ENCODE results near the gene LSM10.
A peak's percentile ranks its signal among the peaks of the same experiment; 100 is the strongest.

The LSM10 gene

GRCh38 chr1:36382231-36382630 is 15.5 kb downstream of the LSM10 start:
- DNase-seq: no peak

DNA sequence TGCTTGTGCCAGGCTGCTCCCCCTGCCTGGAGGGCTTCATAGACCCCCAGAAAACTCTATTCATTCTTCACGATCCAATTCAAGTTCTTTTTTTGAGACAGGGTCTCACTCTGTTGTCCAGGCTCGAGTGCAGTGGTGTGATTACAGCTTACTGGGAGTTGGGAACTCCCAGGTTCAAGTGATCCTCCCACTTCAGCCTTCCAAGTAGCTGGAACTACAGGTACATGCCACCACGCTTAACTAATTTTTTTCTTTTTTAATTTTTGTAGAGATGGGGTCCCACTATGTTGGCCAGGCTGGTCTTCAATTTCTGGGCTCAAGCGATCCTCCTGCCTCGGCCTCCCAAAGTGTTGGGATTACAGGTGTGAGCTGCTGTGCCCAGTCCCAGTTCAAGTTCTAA is 16.3 kb downstream of the LSM10 start:
- no peak for DNase-seq

DNA sequence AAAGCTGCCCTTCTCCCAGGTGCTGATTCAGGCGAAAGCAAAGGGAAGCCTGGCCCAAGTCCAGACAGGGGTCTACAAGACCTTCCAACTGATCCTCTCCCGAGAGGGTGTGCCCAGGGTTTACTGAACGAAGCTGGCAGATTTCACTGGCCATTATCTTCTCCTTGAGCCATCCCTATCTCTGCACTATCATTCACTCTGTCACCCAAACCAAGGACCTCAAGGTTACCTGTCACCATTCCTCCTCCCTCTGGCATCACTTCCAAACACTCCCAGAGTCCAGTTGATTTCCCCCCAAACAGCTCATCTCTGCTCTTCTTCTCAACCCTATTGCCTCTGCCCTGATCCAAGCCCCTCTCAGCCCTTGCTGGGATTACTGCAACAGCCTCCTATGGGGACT is 16.9 kb downstream of the LSM10 start:
- DNase-seq: no peak

DNA sequence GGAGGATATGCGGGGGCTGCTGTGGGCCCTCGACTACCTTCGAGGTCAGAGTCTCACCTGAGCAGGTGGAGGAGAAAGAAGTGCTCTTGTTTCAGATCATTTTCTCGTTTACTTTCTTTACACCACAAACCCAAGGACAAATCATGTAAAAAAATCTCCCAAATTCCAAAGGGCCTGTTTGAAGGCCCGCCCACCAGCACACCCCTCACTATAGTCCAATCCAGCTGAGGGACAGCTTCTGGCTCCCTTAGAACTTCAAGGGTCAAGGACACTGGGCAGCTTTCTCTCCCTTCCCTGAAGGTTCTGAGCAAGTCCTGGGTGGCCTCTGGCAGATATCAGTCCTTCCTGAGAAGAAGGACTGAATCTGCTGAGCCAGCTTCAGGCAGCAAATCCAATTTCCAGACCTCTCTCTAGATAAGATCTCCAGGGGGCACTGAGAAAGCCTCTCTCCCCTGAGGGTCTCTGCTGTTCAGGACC is 17.5 kb downstream of the LSM10 start:
- DNase-seq: no peak

DNA sequence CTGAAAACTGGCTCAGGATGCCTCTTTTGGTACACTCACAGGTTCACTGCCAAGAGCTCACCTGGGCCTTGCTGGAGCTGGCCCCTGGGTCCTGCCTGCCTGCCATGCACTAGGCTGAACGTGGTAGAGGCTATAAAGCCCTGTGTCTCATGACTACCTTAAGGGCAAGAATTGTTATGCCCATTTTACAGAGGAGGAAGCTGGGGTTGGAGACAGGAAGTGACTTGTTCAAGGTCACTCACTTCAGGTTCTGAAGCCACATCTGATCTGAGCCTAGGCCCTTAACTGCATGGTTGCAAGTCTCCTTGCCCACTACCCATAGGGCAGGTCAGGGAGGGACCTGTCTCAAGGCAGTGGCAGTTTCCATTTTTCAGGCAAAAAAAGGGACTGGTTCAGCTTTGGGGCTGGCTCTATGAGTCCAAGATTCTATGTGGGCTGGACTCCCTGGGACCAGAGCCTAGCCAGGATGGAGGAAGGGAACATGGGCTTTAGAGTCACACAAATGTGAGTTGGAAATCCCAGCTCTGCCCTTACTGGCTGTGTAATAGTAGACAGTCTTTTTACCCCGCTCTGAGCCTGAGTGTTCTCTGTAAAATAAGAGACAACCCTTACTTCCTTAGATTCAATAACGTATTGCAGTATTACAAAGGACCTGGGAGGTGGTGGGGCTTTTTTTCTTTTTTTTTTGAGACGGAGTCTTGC is 19.8 kb downstream of the LSM10 start:
- peak; percentile 46 for DNase-seq

DNA sequence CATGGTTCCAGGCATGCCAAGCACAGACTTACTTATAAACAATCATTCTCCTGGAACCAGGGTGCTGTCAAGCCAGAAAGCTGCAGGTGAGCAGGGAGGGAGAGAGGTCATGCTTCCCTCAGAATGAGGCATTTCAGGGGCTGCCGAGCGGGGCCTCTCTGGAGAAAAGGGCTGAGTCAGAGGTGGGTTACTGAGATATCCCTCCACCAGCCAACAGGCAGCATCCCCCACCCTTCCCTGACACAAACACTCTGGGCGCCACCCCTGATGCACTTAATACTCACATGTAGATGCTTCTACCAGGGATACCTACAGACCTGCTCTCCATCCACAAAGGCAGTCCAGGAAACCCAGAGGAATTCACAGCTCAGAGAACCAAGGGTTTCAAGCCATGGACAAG is 25.1 kb downstream of the LSM10 start:
- no peak for DNase-seq

DNA sequence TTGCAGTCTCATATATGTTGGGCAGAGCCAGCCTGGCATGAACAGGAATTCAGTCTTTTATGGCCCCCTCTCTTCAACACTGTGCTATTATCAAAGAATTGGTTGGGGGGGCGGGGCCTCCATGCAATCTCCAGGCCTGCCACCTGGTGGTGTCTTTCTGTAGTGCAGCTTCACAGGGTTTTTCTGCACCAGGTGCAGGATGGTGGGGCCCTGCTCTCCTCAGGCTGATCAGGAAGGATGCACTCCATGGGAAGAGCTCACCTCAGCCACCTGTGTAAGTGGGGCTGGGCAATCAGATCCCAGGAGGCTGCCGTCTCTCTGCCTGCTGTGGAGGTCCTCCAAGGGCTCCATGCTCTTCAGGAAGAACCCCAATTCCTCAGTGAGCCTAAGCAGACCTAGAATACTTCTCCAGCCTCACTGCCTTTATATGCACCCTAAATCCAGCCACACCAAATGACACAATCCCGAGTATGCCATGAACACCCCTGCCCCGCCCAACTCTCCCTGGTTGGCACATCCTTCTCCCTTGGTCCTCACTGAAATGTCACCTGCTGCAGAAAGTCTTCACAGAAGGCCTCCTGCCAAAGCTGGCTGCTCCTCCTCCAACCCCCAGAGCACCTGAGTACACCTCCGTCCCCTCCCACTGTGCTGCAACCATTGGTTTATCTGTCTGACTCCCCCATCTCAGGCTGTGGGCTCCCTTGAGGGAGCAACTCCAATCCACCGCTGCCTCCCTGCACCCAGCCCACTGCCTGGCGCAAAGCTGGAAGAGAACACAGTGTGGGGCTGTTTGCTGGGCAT is 28.4 kb downstream of the LSM10 start:
- peak; percentile 81 for DNase-seq

DNA sequence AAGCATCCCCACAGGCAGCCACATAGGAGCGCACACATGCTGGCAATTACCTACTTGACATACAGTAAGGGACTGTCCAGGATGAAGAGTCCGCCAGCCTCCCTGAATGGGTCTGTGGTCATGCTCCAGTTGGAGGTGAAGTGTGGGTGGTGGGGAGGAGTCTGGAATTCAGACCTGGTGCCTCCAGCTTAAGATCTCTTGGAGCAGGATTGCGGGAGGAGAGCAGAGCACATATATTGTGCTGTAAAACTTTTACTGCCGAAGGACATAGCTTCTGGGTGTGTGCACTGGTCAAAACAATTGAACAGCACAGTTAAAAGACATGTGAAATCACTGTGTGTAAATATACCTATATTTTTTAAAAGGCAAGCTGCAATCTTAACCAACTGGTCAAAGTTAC is 29.9 kb downstream of the LSM10 start:
- no peak for DNase-seq

DNA sequence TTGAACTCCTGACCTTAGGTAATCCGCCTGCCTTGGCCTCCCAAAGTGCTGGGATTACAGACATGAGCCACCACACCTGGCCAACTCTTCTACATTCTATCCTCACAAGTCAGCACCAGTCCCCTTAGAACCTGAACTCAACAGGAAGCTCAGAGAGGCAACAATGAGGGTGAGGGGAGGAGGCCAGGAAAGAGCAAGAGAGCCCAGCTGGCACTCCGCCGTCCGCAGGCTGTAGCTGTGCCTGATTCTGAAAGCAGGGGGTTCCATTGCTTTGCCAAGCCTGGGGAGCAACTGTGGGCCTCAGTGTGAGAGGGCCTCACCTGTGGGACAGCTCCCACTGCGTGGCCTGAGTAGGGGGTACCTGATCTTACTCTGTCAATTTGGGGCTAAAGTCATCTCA is 30.6 kb downstream of the LSM10 start:
- no peak for DNase-seq

DNA sequence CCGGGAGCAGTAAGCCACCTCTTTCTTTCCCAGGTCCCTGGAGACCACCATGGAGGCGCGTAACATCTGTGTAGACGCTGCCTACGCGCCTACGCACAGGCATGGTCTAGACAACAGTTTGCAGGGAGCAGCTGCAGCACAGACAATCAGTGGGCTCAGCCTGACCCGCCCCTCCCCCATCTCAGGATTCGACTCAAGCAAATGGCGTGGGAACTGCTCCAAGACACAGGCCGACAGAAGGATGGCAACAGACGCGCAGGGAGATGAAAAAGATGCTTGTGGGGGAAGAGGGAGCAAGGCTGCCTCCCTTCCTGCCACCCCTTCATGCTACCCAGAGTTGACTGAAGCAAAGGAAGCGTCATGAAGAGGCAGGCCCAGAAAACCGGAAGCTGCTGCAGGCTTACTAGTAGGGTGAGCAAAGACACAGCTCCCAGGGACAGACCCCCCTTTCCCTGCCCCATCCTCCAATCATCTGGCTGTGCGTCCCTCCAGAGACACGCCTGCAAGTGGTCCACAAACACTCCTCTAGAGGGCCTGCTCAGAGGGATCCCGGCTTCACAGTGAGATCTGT is 31.5 kb downstream of the LSM10 start:
- peak; percentile 42 for DNase-seq

DNA sequence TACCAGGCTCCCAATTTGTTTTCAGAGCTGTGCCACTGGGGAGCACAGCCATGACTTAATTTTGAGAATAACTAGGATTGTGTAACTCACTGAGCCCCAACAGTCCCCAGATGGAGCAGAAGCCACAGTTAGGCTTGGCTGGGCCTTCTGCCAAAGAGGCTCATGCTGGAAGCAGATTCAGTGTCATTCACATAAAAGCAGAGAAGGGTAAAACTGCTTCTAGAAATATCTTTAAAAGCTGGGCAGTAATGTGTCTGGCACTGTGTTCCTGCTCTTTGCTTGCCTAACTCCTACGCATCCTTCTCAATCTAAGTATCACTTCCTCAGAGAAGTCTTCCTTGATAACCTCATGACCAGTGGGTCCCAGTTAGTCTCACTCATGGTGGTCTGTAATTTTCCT is 32.3 kb downstream of the LSM10 start:
- no peak for DNase-seq

GRCh38 chr1:36359911-36360550 is 37.7 kb downstream of the LSM10 start:
- DNase-seq: no peak

DNA sequence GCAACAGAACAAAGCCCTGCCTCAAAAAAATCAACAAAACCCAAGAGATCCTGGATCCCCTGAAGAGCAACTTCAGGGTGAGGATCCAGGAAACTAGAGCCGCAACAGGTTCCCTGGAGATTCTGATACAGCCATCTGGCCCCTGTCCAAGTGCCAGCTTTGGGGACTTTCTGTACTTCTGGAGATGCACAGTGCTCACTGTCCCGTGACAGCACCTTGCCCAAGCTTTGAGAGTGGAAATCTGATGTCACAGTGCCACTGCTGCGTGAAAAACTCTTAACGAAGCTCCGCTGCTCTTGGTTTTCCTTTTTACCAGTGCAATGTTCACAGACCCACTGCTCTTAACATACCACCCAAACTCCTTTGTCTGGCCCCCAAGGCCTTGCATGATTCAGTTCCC is 38.3 kb downstream of the LSM10 start:
- no peak for DNase-seq

DNA sequence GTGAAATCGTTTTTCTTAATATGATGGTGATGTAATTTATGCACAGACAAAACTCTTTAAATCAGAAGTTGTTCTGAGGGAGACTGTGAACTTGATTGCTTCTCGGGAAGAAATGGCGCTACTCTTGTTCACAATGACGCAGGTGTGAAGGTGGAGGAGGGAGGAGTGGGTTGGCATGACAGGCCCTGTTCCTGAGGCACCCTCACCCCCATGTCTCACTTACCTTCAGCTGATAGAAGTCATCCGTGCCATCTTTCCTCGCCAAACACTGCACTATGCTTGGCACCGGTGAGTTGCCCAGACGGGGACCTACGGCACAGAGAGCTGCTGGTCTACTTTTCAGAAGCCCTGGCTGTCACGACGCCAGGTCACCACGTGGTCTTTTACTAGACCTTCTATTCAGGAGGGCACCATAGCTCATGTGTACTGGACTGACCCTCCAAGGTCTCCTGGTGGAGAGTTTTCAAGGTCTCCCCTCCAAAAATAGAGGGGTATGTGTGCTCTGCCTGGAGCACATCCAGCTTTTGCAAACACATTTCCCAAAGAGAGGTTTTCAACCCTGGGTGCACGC is 39.1 kb downstream of the LSM10 start:
- no peak for DNase-seq

- DNase-seq: no peak
Observed at GRCh38 chr1:36355811-36356210, 41.9 kb downstream of the LSM10 start.

- no peak for DNase-seq
Observed at GRCh38 chr1:36354486-36354885, 43.2 kb downstream of the LSM10 start.

GRCh38 chr1:36352910-36353878 is 44.5 kb downstream of the LSM10 start:
- DNase-seq: no peak

DNA sequence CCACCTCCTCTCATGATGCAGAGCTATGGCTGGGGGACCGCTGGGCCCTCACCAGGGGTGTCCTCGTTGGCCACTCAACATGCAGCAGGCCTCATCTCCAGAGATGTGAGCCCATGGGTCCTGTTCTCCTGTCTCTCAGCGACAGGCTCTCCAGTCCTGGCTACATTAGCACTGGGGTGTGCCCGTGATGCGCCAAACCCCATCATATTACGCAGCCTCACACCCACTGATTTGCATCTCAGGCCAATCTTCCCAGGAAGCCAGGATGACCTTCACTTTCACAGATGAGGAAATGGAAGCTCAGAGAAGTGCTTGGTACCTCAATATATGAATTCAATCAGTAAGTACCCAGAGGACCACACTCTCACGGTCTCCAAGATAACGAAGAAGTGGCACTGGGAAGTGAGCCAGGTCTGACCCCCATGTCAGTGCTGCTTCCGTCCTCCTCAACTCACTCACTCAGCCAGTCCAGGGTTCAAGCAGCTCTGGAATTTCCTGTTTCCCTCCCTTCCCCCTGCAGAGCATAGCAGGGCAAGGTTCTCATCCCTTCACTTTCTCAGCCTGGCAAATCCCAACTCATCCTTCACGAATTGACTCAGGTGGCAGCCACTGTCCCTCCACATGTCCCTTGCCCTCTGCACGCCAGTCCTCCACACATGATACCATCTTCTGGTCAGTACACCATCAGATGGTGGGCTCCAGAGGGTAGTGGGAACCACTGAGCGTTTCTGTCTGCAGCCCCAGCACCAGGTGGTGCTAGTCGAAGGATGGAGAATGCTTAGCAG is 45.4 kb downstream of the LSM10 start:
- DNase-seq: no peak

DNA sequence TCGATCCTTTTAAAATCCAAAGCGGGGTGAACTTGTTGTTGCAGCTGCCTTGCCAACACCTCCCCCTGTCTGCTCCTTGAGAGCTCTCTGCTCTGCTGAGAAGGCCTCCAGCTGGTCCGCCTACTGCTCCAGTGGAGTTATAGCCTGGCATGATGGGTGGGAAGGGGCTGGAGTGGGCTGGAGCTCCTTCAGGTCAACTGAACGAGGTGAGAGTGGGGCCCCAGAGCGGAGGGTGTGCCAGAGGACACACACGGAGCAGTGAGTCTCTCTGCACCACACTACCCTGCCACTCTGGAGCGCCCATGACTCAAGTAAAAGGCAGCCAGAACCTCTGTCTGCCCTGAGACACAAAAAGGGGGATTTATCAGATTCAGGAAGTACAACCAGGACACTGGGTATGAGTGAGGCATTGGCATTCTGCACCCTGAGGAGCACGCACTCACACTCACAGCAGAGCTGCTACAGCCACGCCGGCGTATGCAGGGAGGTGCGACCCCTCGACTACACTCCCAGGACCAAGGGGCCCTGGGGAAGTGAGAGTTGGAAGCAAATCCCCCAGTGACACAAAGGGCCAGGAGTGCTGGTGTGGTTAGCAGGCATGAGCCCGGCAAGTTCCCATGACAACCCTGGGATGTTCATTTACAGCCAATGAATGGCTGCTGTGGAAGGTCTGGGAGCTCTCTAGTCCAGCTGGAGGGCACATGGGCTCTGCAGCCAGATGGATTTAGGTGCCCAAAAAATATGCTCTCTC is 46.3 kb downstream of the LSM10 start:
- no peak for DNase-seq

DNA sequence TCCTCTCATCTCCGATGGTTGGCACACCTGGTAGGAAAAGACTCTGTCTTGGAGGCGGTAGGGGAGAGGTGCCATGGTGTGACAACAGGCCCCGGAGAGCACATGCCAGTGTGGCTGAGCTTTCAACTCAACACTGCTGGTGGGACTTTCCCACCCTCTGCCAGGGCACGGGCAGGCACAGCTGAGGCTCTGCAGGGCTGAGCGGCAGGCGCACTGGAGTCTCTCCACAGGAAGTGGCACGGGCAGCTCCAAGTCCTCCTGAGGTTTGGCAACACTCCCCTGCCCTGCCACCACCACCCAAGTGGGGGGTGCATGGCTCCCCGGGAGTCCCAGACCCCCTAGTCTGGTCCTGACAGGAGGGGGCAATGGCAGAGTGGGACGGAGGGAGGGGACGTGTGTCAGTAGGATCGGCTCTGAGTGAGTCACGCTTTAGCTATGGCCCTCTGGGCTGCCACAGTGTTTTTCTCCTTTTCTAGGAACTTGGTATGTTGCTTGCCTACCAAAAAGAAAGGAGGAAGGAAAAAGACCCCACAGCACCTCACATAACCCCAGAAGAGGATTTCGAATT is 47.0 kb downstream of the LSM10 start:
- peak; percentile 62 for DNase-seq

Data from activated CD4-positive, alpha-beta T cell treated with anti-CD3 and anti-CD28 coated beads, Interleukin-2, amount 50 U/mL, for 16 hours (primary cell).